Measurements from ENCODE around the gene LRRN4CL.
"Not testable (repeated sequence)": the region's sequence is repeated elsewhere in the genome, so short reads cannot be mapped to it uniquely, and the experiment has no call there.

The LRRN4CL gene

GRCh38 chr11:62675415-62675814 lies 13.9 kb downstream of the LRRN4CL start:
- DNase-seq (ENCODE audit: low read depth), result not testable (repeated sequence)

- DNase-seq (ENCODE audit: low read depth), result no peak
These were observed 16.2 kb downstream of the LRRN4CL start for GRCh38 chr11:62673196-62673525.

- peak; percentile 49 for DNase-seq (ENCODE audit: low read depth)
These were observed 17.5 kb downstream of the LRRN4CL start, which contains the start of the genes LBHD1 and UQCC3 for GRCh38 chr11:62671608-62672389. Gene LBHD1, minus strand, starts transcription at chr11:62672267. Its CDS starts 2,236 bp downstream, at chr11:62670031. Gene UQCC3, plus strand, starts transcription at chr11:62671673. Its CDS starts 73 bp downstream, at chr11:62671746.

GRCh38 chr11:62671236-62671607 lies 18.1 kb downstream of the LRRN4CL start:
- no peak for DNase-seq (ENCODE audit: low read depth)

GRCh38 chr11:62669420-62670161 lies 19.7 kb downstream of the LRRN4CL start:
- DNase-seq (ENCODE audit: low read depth), result no peak

GRCh38 chr11:62667460-62667859 lies 21.9 kb downstream of the LRRN4CL start:
- no peak for DNase-seq (ENCODE audit: low read depth)

- no peak for DNase-seq (ENCODE audit: low read depth)
These were observed 22.9 kb downstream of the LRRN4CL start for GRCh38 chr11:62666259-62666926.

GRCh38 chr11:62665599-62666258 lies 23.6 kb downstream of the LRRN4CL start:
- peak; percentile 51 for DNase-seq (ENCODE audit: low read depth)

GRCh38 chr11:62665075-62665598 lies 24.2 kb downstream of the LRRN4CL start, which contains the start of the genes C11orf98 and CSKMT:
Gene C11orf98, minus strand, starts transcription at chr11:62665210. Its CDS starts 41 bp downstream, at chr11:62665169.
Gene CSKMT, plus strand, starts transcription at chr11:62665312. Its CDS starts 568 bp downstream, at chr11:62665880.
- peak; percentile 94 for DNase-seq (ENCODE audit: low read depth)

- DNase-seq (ENCODE audit: low read depth), result peak; percentile 30
These were observed 24.8 kb downstream of the LRRN4CL start for GRCh38 chr11:62664405-62665074.

GRCh38 chr11:62656796-62657429 lies 32.4 kb downstream of the LRRN4CL start:
- DNase-seq (ENCODE audit: low read depth), result no peak

GRCh38 chr11:62654297-62654696 lies 35.0 kb downstream of the LRRN4CL start:
- no peak for DNase-seq (ENCODE audit: low read depth)

GRCh38 chr11:62652161-62653006 lies 36.9 kb downstream of the LRRN4CL start:
- no peak for DNase-seq (ENCODE audit: low read depth)

- not testable (repeated sequence) for DNase-seq (ENCODE audit: low read depth)
These were observed 39.0 kb downstream of the LRRN4CL start for GRCh38 chr11:62650283-62650682.

GRCh38 chr11:62649486-62649885 lies 39.8 kb downstream of the LRRN4CL start:
- DNase-seq (ENCODE audit: low read depth), result no peak

- no peak for DNase-seq (ENCODE audit: low read depth)
These were observed 40.4 kb downstream of the LRRN4CL start for GRCh38 chr11:62648967-62649364.

- no peak for DNase-seq (ENCODE audit: low read depth)
These were observed 41.0 kb downstream of the LRRN4CL start for GRCh38 chr11:62648185-62648966.

- DNase-seq (ENCODE audit: low read depth), result no peak
These were observed 41.7 kb downstream of the LRRN4CL start for GRCh38 chr11:62647609-62648005.
